ENCODE data around the gene MRPL44.

Gene MRPL44

DNA sequence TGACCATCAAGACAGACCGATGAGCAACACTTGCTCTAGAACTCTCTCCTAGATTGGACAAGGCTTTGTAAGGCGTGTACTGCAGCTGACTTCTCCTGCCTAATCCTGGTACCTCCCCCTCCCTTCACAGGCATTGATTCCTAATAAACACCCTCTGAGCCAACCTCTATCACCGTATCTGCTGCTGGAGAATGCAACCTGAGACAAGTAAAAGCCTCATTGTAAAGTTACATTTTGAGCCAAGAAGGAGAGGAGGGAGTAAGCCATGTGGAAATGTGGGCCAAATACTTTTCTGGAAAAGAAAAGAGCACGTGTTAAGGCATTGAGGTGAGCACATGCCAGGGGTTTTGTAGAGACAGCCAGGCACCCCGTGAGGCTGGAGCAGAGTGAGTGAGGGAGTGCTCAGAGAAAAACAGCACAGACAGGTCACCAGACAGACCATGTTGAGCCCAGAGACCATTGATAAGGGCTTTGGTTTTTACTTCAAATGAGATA, 9.5 kb upstream of the MRPL44 start:
- Histone ChIP-seq H3K27me3 (ENCODE audit: insufficient read depth, low read length) (no peaks in the 10 kb centered on the region), H2BK120ac (ENCODE audit: insufficient read depth, low read length, poor library complexity) (no peak overlapping the region), H3K27ac (ENCODE audit: low read depth, low read length) (no peak overlapping the region), H2BK12ac (ENCODE audit: low read length) (no peak overlapping the region), H3K23ac (ENCODE audit: low read length) (no peak overlapping the region), H3K36me3 (ENCODE audit: control insufficient read depth in 1 of 2, insufficient read depth in 2 of 2, low read length in 2 of 2) (no peaks in the 10 kb centered on the region), H3K18ac (ENCODE audit: low read length) (no peak overlapping the region), H3K4me3 (ENCODE audit: low read depth, low read length) (no peak overlapping the region), H4K8ac (ENCODE audit: low read depth, low read length) (no peak overlapping the region), H2AK5ac (ENCODE audit: low read length) (no peak overlapping the region), H2BK5ac (ENCODE audit: low read depth, low read length, poor library complexity) (no peak overlapping the region), H3K79me1 (ENCODE audit: low read length) (peaks cover 10% of the 10 kb centered on the region), H3K14ac (ENCODE audit: low read length) (no peak overlapping the region), H3K4me2 (ENCODE audit: low read length) (no peak overlapping the region), H2AFZ (ENCODE audit: insufficient read depth, low read length, poor library complexity) (no peak overlapping the region), H3K4ac (ENCODE audit: low read depth, low read length) (no peak overlapping the region), H3K79me2 (ENCODE audit: control insufficient read depth, insufficient read depth, low read length, poor library complexity) (peaks cover 11% of the 10 kb centered on the region), H4K91ac (ENCODE audit: low read depth, low read length) (no peak overlapping the region), H3K9ac (ENCODE audit: low read length) (no peak overlapping the region), H4K12ac (ENCODE audit: low read depth, low read length) (no peak overlapping the region), H3K9me3 (ENCODE audit: insufficient read depth, low read depth, low read length) (no peaks in the 10 kb centered on the region), H3K4me1 (ENCODE audit: control insufficient read depth in 1 of 2, insufficient read depth in 2 of 2, low read length in 2 of 2) (no peaks in the 10 kb centered on the region)
- no CpG with 5 or more reads among the region's 5 CpGs for WGBS (ENCODE audit: extremely low coverage, insufficient coverage, insufficient read length)
- no peak for DNase-seq

DNA sequence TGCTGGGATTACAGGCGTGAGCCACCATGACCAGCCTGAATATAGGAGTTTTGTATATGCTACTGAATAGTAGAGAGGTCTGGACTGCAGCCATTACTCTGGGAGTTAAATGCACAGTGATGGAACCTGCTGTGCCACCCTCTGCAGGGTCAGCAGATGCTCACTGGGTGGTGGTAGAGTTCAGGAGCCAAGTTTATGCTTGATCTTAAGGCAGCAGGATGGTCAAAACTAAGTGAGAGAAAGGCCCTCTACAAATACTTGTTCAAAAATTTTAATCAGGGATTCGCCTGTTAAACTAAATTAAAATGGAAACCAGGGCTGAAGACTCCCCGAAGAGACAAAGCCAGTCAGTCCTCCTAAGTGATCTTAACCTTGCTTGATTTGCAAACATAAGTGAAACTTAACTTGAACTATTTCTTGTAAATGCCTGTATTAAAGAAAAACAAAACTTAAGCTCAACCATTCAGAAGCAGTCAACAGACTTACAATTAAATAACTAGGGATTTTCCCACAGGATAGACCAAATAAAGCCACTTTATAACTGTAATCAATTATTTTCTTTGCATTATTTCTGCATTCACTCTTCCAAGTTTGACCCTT, 7.9 kb upstream of the MRPL44 start:
- Histone ChIP-seq H3K36me3 (ENCODE audit: control insufficient read depth in 1 of 2, insufficient read depth in 2 of 2, low read length in 2 of 2) (no peaks in the 10 kb centered on the region), H3K9me3 (ENCODE audit: insufficient read depth, low read depth, low read length) (no peaks in the 10 kb centered on the region), H3K79me1 (ENCODE audit: low read length) (peaks cover 8% of the 10 kb centered on the region), H3K79me2 (ENCODE audit: control insufficient read depth, insufficient read depth, low read length, poor library complexity) (peaks cover 8% of the 10 kb centered on the region), H3K27me3 (ENCODE audit: insufficient read depth, low read length) (no peaks in the 10 kb centered on the region), H3K9ac (ENCODE audit: low read length) (no peak overlapping the region), H3K18ac (ENCODE audit: low read length) (no peak overlapping the region), H2AFZ (ENCODE audit: insufficient read depth, low read length, poor library complexity) (no peak overlapping the region), H2BK120ac (ENCODE audit: insufficient read depth, low read length, poor library complexity) (no peak overlapping the region), H3K27ac (ENCODE audit: low read depth, low read length) (no peak overlapping the region), H4K91ac (ENCODE audit: low read depth, low read length) (no peak overlapping the region), H3K4me2 (ENCODE audit: low read length) (no peak overlapping the region), H3K23ac (ENCODE audit: low read length) (no peak overlapping the region), H3K4me1 (ENCODE audit: control insufficient read depth in 1 of 2, insufficient read depth in 2 of 2, low read length in 2 of 2) (no peaks in the 10 kb centered on the region), H2BK5ac (ENCODE audit: low read depth, low read length, poor library complexity) (no peak overlapping the region), H4K12ac (ENCODE audit: low read depth, low read length) (no peak overlapping the region), H3K14ac (ENCODE audit: low read length) (no peak overlapping the region), H4K8ac (ENCODE audit: low read depth, low read length) (no peak overlapping the region), H2AK5ac (ENCODE audit: low read length) (no peak overlapping the region), H2BK12ac (ENCODE audit: low read length) (no peak overlapping the region), H3K4me3 (ENCODE audit: low read depth, low read length) (no peak overlapping the region), H3K4ac (ENCODE audit: low read depth, low read length) (no peak overlapping the region)
- WGBS (ENCODE audit: extremely low coverage, insufficient coverage, insufficient read length) = no CpG with 5 or more reads among the region's 3 CpGs
- DNase-seq = no peak

DNA sequence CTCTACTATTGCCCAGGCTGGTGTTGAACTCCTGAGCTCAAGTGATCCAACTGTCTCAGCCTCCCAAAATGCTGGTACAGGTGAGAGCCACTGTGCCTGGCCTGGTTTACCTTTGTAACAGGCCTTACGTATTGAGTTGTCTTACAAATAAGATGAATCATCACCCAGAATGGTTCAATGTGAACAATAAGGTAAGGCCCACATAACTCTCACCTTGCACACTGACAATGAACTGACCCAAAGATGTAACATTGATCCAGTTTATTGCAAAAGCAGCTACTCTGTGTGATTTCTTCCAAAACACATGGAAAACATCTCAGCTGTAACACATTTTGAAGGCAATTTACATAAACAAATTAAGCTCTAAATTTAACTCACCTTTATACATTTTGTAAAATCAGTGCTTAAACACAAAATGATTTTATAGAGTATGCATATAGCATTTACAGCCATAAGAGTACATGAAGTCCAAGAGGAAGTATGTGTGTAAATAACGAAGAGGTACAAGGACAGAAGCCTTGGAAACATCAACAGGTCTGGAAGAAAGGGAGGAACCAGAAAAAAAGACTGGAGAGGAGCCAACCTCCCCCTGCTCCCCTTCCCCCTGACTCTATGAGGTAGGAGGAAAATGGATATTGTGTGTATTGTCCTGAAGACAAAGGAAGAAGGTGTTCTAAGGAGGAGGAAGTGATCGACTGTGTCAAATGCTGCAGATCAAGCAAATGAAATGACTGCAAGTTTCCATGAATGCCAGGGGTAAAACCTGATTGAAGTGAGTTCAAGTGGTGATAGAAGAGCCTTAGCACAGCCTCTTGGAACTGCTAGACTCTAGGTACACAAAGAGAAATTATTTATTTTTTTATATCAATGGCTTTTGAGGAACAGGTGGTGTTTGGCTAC, 6.6 kb upstream of the MRPL44 start:
- H3K18ac ChIP-seq (ENCODE audit: low read length) = no peak overlapping the region
- H2BK120ac ChIP-seq (ENCODE audit: insufficient read depth, low read length, poor library complexity) = no peak overlapping the region
- H3K4me2 ChIP-seq (ENCODE audit: low read length) = no peak overlapping the region
- H2BK12ac ChIP-seq (ENCODE audit: low read length) = no peak overlapping the region
- H3K79me1 ChIP-seq (ENCODE audit: low read length) = no peaks in the 10 kb centered on the region
- WGBS (ENCODE audit: extremely low coverage, insufficient coverage, insufficient read length) = no CpG with 5 or more reads among the region's 3 CpGs
- no peak overlapping the region for H4K8ac ChIP-seq (ENCODE audit: low read depth, low read length)
- no peak overlapping the region for H3K27ac ChIP-seq (ENCODE audit: low read depth, low read length)
- H3K27me3 ChIP-seq (ENCODE audit: insufficient read depth, low read length) = no peaks in the 10 kb centered on the region
- H4K12ac ChIP-seq (ENCODE audit: low read depth, low read length) = no peak overlapping the region
- no peak overlapping the region for H2BK5ac ChIP-seq (ENCODE audit: low read depth, low read length, poor library complexity)
- H3K14ac ChIP-seq (ENCODE audit: low read length) = no peak overlapping the region
- no peaks in the 10 kb centered on the region for H3K4me1 ChIP-seq (ENCODE audit: control insufficient read depth in 1 of 2, insufficient read depth in 2 of 2, low read length in 2 of 2)
- H2AK5ac ChIP-seq (ENCODE audit: low read length) = no peak overlapping the region
- H3K4me3 ChIP-seq (ENCODE audit: low read depth, low read length) = no peak overlapping the region
- H3K4ac ChIP-seq (ENCODE audit: low read depth, low read length) = no peak overlapping the region
- H3K9me3 ChIP-seq (ENCODE audit: insufficient read depth, low read depth, low read length) = no peaks in the 10 kb centered on the region
- DNase-seq = no peak
- no peak overlapping the region for H2AFZ ChIP-seq (ENCODE audit: insufficient read depth, low read length, poor library complexity)
- H4K91ac ChIP-seq (ENCODE audit: low read depth, low read length) = no peak overlapping the region
- H3K79me2 ChIP-seq (ENCODE audit: control insufficient read depth, insufficient read depth, low read length, poor library complexity) = no peaks in the 10 kb centered on the region
- H3K23ac ChIP-seq (ENCODE audit: low read length) = no peak overlapping the region
- no peak overlapping the region for H3K9ac ChIP-seq (ENCODE audit: low read length)
- H3K36me3 ChIP-seq (ENCODE audit: control insufficient read depth in 1 of 2, insufficient read depth in 2 of 2, low read length in 2 of 2) = no peaks in the 10 kb centered on the region

DNA sequence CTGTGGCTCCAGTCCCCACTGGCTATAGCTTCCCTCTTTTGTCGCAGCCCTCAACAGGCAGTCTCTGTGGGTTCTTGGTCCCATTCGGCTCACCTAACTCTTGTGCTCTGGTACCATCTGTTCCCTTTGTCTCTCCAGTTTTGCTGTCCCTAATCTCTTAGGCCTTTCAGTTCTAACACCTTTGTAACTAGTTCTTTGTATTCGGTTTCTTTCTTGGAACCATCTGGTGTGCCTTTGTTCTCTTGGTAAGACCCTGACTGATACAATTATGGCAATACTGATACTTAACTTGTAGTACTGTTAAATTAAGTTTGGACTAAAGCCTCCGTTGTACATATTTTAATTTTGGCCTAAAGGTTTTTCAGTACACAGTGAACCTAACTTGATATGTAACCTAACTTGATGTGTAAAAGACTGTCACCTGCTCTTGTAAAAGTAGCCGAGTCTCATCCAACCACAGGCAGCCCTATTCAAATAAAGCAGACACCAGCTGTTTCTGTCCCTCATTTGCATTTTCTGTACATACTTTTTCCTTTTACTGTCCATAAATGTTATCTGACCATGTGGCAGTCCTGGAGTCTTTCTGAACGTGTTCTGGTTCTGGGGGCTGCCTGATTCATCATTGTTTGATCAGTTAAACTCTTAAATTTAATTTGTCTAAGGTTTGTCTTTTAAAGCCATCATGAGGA, 4.8 kb upstream of the MRPL44 start:
- WGBS (ENCODE audit: extremely low coverage, insufficient coverage, insufficient read length) = no CpG with 5 or more reads among the region's 6 CpGs

More for the DNA sequence above, 4.8 kb upstream of the MRPL44 start:
- H3K23ac ChIP-seq (ENCODE audit: low read length) = no peak overlapping the region
- H2AFZ ChIP-seq (ENCODE audit: insufficient read depth, low read length, poor library complexity) = no peak overlapping the region
- H2BK120ac ChIP-seq (ENCODE audit: insufficient read depth, low read length, poor library complexity) = no peak overlapping the region
- H3K79me1 ChIP-seq (ENCODE audit: low read length) = peaks cover 2% of the 10 kb centered on the region
- H3K9ac ChIP-seq (ENCODE audit: low read length) = no peak overlapping the region
- H4K12ac ChIP-seq (ENCODE audit: low read depth, low read length) = no peak overlapping the region
- no peak overlapping the region for H2BK12ac ChIP-seq (ENCODE audit: low read length)
- H3K14ac ChIP-seq (ENCODE audit: low read length) = no peak overlapping the region
- H4K91ac ChIP-seq (ENCODE audit: low read depth, low read length) = no peak overlapping the region
- no peak for DNase-seq
- H2AK5ac ChIP-seq (ENCODE audit: low read length) = no peak overlapping the region
- H2BK5ac ChIP-seq (ENCODE audit: low read depth, low read length, poor library complexity) = no peak overlapping the region
- H3K4me1 ChIP-seq (ENCODE audit: control insufficient read depth in 1 of 2, insufficient read depth in 2 of 2, low read length in 2 of 2) = no peaks in the 10 kb centered on the region
- H3K36me3 ChIP-seq (ENCODE audit: control insufficient read depth in 1 of 2, insufficient read depth in 2 of 2, low read length in 2 of 2) = no peaks in the 10 kb centered on the region
- H3K27ac ChIP-seq (ENCODE audit: low read depth, low read length) = no peak overlapping the region
- H3K79me2 ChIP-seq (ENCODE audit: control insufficient read depth, insufficient read depth, low read length, poor library complexity) = peaks cover 2% of the 10 kb centered on the region
- no peak overlapping the region for H3K4me2 ChIP-seq (ENCODE audit: low read length)
- H3K9me3 ChIP-seq (ENCODE audit: insufficient read depth, low read depth, low read length) = no peaks in the 10 kb centered on the region
- H3K18ac ChIP-seq (ENCODE audit: low read length) = no peak overlapping the region
- H3K4me3 ChIP-seq (ENCODE audit: low read depth, low read length) = no peak overlapping the region
- H3K4ac ChIP-seq (ENCODE audit: low read depth, low read length) = no peak overlapping the region
- no peak overlapping the region for H4K8ac ChIP-seq (ENCODE audit: low read depth, low read length)
- H3K27me3 ChIP-seq (ENCODE audit: insufficient read depth, low read length) = no peaks in the 10 kb centered on the region
